GM20000 (cell line): ENCODE data around the gene JMJD1C.

Source experiments
- DNase-seq: peaks from one replicate; pipeline ENCODE4 v3.0.0; 2012; ENCODE audit warnings: low spot score
- TF ChIP-seq, protein P1 (sequence below): IDR thresholded peaks from 2 replicates; pipeline ENCODE4 v1.5.1; 2012; ENCODE audit warnings: mild to moderate bottlenecking, control low read depth; ENCODE audit errors: extremely low read depth, missing control alignments

JMJD1C gene

DNA sequence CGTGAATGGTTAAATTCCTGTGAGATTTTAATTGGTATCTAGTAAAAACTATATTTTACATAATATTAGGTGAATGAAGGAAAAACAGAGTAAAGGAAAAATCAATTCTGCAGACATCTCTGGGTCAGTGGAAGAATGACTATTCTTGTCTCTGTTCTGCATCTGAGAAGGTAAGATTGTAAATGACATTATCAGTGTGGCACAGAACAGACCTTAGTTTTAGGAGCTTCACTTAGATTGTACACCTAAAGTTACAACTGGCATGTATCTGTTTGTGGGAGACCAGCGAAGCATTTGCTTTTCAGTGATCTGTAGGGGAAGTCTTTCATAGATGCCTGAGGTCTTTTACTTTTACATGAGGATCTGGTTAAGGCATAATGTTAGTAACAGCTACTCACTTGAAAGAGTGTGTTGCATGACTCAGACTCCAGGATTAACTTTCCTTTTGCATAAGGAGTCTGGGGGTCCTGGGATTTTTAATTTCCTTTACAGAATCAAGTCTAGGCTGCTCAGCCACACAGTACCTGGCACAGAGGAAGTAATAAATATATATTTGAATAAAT lies 56.2 kb downstream of the JMJD1C start:
- TF ChIP-seq, protein P1, sequence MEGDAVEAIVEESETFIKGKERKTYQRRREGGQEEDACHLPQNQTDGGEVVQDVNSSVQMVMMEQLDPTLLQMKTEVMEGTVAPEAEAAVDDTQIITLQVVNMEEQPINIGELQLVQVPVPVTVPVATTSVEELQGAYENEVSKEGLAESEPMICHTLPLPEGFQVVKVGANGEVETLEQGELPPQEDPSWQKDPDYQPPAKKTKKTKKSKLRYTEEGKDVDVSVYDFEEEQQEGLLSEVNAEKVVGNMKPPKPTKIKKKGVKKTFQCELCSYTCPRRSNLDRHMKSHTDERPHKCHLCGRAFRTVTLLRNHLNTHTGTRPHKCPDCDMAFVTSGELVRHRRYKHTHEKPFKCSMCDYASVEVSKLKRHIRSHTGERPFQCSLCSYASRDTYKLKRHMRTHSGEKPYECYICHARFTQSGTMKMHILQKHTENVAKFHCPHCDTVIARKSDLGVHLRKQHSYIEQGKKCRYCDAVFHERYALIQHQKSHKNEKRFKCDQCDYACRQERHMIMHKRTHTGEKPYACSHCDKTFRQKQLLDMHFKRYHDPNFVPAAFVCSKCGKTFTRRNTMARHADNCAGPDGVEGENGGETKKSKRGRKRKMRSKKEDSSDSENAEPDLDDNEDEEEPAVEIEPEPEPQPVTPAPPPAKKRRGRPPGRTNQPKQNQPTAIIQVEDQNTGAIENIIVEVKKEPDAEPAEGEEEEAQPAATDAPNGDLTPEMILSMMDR, result no peak
- no peak for DNase-seq

DNA sequence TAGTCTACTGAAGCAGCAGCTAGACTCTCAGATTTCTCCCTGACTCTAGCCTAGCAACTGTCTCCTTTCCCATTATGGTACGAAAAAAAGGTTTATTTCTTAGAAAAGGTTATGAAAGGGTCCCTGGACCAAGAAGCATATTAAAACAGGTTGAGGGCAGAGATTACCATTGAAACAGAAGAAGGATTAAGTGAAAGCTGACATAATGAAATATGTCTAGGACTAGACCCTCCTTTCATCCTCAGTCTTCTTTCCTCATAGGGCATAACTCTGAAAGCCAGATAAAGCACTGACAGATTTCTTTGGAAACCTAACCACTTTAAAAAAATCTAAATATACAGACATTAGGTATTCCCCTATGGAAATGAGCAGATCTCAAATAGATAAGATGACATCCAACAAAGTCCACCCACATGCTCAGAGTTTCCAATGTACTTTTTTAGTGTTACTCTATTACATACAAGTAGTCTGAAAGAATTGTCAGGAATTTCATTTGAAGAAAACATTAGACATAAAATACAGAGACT lies 58.6 kb downstream of the JMJD1C start:
- DNase-seq, result no peak
- TF ChIP-seq, protein P1, result no peak

DNA sequence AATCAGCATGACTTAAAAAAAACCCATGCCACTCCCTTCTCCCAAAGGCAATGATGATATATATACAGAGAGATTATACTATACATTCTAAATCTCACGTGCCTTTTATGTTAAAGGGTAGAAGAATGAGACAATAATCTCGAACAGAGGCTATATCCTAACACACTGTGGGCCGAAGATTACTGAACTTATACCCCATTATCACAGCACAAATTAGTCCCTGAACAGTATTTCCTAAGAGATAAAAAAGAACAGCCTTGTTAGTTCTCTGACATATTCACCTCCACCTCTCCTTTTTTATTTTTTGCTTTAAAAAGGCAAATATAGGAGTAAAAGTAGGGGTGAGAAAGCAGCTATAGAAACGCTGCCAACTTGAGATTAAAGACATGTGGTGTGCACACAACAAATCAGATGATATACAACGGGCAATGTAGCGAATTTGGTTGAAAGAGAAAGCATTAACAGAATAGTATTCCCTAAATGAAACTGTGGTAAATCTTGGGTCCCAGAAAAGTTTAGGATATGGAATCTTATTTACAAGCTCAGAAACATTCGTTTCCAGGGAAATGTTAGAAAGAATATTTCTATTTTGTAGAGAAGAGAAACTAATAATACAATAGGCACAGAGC lies 69.5 kb downstream of the JMJD1C start:
- TF ChIP-seq, protein P1, result no peak
- no peak for DNase-seq

DNA sequence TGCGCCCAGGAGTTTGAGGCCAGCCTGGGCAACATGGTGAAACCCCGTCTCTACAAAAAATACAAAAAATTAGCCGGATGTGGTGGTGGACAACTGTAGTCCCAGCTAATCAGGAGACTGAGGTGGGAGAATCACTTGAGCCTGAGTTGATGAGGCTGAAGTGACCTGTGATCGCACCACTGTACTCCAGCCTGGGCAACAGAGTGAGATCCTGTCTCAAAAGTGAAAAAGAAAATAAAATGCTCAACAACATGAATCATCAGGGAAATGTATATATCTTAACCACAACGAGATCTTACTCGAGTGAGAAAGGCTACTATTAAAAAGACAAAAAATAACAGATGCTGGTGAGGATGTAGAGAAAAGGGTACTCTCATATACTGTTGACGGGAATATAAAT lies 72.7 kb downstream of the JMJD1C start:
- TF ChIP-seq, protein P1, result no peak
- DNase-seq, result no peak

DNA sequence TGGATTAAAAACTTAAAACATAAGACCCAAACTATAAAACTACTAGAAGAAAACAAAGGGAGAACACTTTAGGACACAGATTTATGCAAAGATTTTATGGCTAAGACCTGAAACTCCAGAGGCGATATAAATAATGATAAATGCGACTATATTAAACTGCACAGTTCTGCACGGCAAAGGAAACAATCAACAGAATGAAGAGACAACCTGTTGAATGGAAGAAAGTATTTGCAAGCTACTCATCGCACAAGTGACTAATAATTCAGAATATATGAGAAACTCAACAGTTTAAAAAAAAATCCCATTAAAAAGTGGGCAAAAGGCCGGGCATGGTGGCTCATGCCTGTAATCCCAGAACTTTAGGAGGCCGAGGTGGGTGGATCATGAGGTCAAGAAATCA lies 73.6 kb downstream of the JMJD1C start:
- TF ChIP-seq, protein P1, result no peak
- no peak for DNase-seq

DNA sequence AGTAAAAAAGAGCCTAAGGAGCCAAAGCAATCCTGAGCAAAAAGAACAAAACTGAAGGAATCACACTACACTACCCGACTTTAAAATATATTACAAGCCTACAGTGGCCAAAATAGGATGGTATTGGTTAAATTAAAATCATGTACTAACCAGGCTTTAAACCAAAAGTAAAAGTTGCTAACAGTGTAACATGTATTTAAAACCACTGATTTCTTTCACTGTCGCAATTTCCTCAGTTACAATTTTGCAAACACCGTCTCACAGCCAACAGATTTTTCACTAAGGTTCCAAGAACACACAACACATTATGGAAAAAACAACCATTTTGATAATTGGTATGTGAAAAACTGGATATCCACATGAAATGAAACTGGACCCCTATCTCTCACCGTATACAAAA lies 74.0 kb downstream of the JMJD1C start:
- no peak for DNase-seq
- TF ChIP-seq, protein P1, result no peak

DNA sequence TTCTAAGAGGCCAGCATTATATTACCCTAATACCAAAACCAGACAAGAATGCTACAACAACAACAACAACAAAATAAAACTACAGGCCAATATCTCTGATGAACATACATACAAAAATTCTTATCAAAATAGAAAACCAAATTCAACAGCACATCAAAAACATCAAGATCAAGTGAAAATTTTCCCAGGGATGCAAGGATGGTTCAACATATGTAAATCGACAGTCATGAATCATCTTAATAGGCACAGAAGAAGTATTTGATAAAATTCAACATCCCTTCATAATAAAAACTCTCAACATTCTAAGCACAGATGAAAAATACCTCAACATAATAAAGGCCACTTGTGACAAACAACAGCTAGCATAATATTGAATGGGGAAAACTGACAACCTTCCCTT lies 75.3 kb downstream of the JMJD1C start:
- DNase-seq, result no peak
- TF ChIP-seq, protein P1, result no peak
